K562 (cell line): Measurements from ENCODE around the gene CEBPZ.

ENCODE experiments used
- BRCA1 ChIP-seq, 2 experiments: fragments of 450-650 bp in 1 of 2; sonication (generic) in 1 of 2; formaldehyde crosslinking in 1 of 2; IDR thresholded peaks; 2 replicates each; pipeline versions ENCODE4 v1.5.0 to v1.6.1; 2017 to 2020; ENCODE audit warnings: mild to moderate bottlenecking in 1 of 2, missing genetic modification reagents in 1 of 2
- BRF1 ChIP-seq: IDR thresholded peaks from 3 replicates; pipeline ENCODE4 v1.6.1; 2011; ENCODE audit warnings: borderline replicate concordance, mild to moderate bottlenecking; ENCODE audit not compliant: insufficient read length; ENCODE audit errors: extremely low read depth
- CBX5 ChIP-seq: IDR thresholded peaks from 2 replicates; pipeline ENCODE4 v1.6.1; 2014; ENCODE audit warnings: low read depth, borderline replicate concordance
- EP400 ChIP-seq: fragments of 450-650 bp; IDR thresholded peaks from 2 replicates; pipeline ENCODE4 v1.6.1; 2017; ENCODE audit warnings: antibody characterized with exemption, mild to moderate bottlenecking, moderate library complexity
- JUND ChIP-seq, 2 experiments: IDR thresholded peaks; 2 replicates in 1 of 2; 3 replicates in 1 of 2; pipeline ENCODE4 v1.6.1; 2011; ENCODE audit warnings: borderline replicate concordance in 2 of 2, low read depth in 2 of 2, low read length in 2 of 2, improper control_type of control experiment in 1 of 2, missing biosample characterization in 1 of 2, missing genetic modification characterization in 1 of 2, missing genetic modification reagents in 1 of 2
- MLX ChIP-seq, 2 experiments: fragments of 450-650 bp in 1 of 2; sonication (generic) in 1 of 2; formaldehyde crosslinking; conservative IDR thresholded peaks; 2 replicates each; pipeline versions ENCODE4 v1.4.0 to v1.8.1; 2020 to 2022; ENCODE audit warnings: mild to moderate bottlenecking in 1 of 2, missing genetic modification reagents in 1 of 2
- MYNN ChIP-seq, 2 experiments: sonication (generic); formaldehyde crosslinking in 1 of 2; IDR thresholded peaks; 2 replicates each; pipeline versions ENCODE4 v1.5.0 to v1.6.1; 2016 to 2020; ENCODE audit warnings: antibody characterized with exemption in 1 of 2, missing genetic modification reagents in 1 of 2
- NFYB ChIP-seq: IDR thresholded peaks from 2 replicates; pipeline ENCODE4 v1.6.1; 2011; ENCODE audit warnings: mild to moderate bottlenecking, moderate library complexity; ENCODE audit not compliant: insufficient read length; ENCODE audit errors: extremely low read depth
- POLR2A ChIP-seq: fragments of 450-650 bp; conservative IDR thresholded peaks from 2 replicates; pipeline ENCODE4 v1.6.1; 2016
- REST ChIP-seq, 2 experiments: fragments of 450-650 bp; formaldehyde crosslinking in 1 of 2; IDR thresholded peaks; 2 replicates each; pipeline versions ENCODE4 v1.4.0 to v1.6.1; 2014 to 2020; ENCODE audit warnings: mild to moderate bottlenecking in 2 of 2, borderline replicate concordance in 1 of 2, low read depth in 1 of 2
- RFX7 ChIP-seq: fragments of 250-450 bp; sonication (Bioruptor Pico); IDR thresholded peaks from 2 replicates; pipeline ENCODE4 v1.5.1; 2021; ENCODE audit warnings: mild to moderate bottlenecking
- SIN3A ChIP-seq, 2 experiments: fragments of 150-350 bp in 1 of 2; IDR thresholded peaks; 2 replicates each; pipeline ENCODE4 v1.6.1; 2011 to 2016; ENCODE audit warnings: borderline replicate concordance in 2 of 2, low read depth in 2 of 2, low read length in 2 of 2, mild to moderate bottlenecking in 2 of 2, moderate library complexity in 2 of 2; ENCODE audit not compliant: control insufficient read depth in 1 of 2
- ZKSCAN1 ChIP-seq: fragments of 150-350 bp; IDR thresholded peaks from 2 replicates; pipeline ENCODE4 v1.6.1; 2016; ENCODE audit warnings: low read depth, low read length

DNA sequence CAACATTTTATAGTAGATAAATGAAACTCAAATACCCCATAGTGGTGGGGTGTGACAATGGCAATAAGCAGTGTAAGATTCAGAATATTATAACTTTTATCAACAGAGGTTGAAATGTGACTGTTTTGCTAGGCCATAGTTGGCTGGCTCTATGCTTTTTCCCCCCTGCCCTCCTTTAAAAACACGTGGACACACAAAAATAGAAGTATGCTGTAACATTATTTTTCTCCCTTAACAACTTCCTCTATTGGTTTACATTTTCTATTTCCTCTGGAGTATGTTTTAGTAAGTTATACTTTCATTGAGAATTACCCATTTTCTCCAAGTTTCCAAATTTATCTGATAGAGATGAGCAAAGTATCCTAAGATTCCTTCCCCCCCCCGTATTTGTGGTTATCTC is 31.1 kb upstream of the CEBPZ start:
- TF ChIP-seq CBX5 (no peak), MYNN (IDR thresholded peaks at IDR 0.05) (no peak), MYNN (CRISPR knock-in tag; IDR thresholded peaks at IDR 0.05) (no peak), BRF1 (no peak), SIN3A (IDR thresholded peaks at IDR 0.05; ENCODE audit: borderline replicate concordance in 2 of 2, control insufficient read depth in 1 of 2, low read depth in 2 of 2, low read length in 2 of 2) (no peak), BRCA1 (IDR thresholded peaks at IDR 0.05) (no peak), BRCA1 (CRISPR knock-in tag; IDR thresholded peaks at IDR 0.05) (no peak), EP400 (no peak), POLR2A (no peak), ZKSCAN1 (no peak), MLX (CRISPR knock-in tag; conservative IDR thresholded peaks at IDR 0.05) (no peak), JUND (IDR thresholded peaks at IDR 0.05; ENCODE audit: borderline replicate concordance, low read depth, low read length) (no peak), JUND (tag; IDR thresholded peaks at IDR 0.05; ENCODE audit: borderline replicate concordance, low read depth, low read length) (no peak), NFYB (no peak), REST (IDR thresholded peaks at IDR 0.05; ENCODE audit: borderline replicate concordance) (no peak), REST (CRISPR knock-in tag; IDR thresholded peaks at IDR 0.05; ENCODE audit: low read depth) (no peak), RFX7 (CRISPR knock-in tag) (no peak)
